ENCODE results near the gene FAM229B.
"Not testable (repeated sequence)": the region's sequence is repeated elsewhere in the genome, so short reads cannot be mapped to it uniquely, and the experiment has no call there.

FAM229B gene

DNA sequence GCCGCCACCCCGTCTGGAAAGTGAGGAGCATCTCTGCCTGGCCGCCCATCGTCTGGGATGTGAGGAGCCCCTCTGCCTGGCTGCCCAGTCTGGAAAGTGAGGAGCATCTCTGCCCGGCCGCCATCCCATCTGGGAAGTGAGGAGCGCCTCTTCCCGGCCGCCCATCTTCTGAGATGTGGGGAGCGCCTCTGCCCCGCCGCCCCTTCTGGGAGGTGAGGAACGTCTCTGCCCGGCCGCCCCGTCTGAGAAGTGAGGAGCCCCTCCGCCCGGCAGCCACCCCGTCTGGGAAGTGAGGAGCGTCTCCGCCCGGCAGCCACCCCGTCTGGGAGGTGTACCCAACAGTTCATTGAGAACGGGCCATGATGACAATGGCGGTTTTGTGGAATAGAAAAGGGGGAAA lies 39.9 kb upstream of the FAM229B start:
- no CpG with 5 or more reads among the region's 25 CpGs for WGBS (ENCODE audit: extremely low coverage, insufficient coverage, low lambda C conversion rate)
- H3K9ac ChIP-seq (ENCODE audit: low read length); H2BK120ac ChIP-seq (ENCODE audit: low read depth, low read length): not testable (repeated sequence)

DNA sequence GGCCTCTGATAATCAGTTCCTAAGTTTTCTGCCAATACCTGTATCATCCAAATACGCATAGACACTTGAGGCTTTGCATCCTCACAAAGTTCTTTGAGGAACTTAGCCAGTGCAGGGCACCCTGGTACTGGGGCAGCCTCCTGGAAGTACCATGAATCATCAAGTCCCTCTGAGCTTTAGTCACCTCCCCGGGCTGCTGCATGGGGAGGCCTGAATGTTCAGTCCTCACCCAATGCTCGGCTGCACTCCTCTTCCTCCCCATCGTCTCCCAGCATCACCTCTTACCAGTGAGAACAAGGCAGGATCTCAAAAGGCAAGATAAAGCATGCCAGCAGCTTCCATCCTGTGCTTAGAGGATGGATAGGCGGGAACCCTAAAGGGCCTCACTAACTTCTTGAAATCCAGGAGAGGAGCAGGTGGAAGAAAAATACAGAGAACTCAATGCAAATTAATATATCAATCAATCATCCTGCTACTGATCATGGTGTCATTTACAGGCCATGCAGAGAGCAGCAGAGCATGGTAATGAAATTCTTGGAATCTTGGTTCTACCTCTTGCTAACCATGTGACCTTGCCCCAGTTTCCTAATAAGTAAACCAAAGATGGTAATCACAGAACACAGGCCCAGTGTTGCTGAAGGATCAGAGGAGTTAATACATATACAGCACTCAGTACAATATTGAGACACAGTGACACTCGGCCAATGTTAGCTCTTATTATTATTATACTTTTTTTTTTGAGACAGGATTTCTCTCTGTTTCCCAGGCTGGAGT lies 38.2 kb upstream of the FAM229B start:
- DNase-seq, result no peak
- no peak overlapping the region for H3K9ac ChIP-seq (ENCODE audit: low read length)
- WGBS (ENCODE audit: extremely low coverage, insufficient coverage, low lambda C conversion rate), result no CpG with 5 or more reads among the region's 6 CpGs
- no peak overlapping the region for H4K5ac ChIP-seq (ENCODE audit: low read length)
- no peaks in the 10 kb centered on the region for H3K4me1 ChIP-seq (ENCODE audit: control insufficient read depth, low read depth, low read length)
- H3K56ac ChIP-seq (ENCODE audit: low read length), result no peak overlapping the region
- H3K79me1 ChIP-seq (ENCODE audit: low read length), result no peaks in the 10 kb centered on the region
- H3K23ac ChIP-seq (ENCODE audit: low read length), result no peak overlapping the region
- H2BK5ac ChIP-seq (ENCODE audit: low read length), result no peak overlapping the region
- H3K4ac ChIP-seq (ENCODE audit: low read depth, low read length), result no peak overlapping the region
- no peak overlapping the region for H3K4me2 ChIP-seq (ENCODE audit: low read length)
- no peaks in the 10 kb centered on the region for H3K27me3 ChIP-seq (ENCODE audit: insufficient read depth, low read length, poor library complexity)
- no peak overlapping the region for H4K8ac ChIP-seq (ENCODE audit: low read depth, low read length)
- no peak overlapping the region for H3K18ac ChIP-seq (ENCODE audit: low read length)
- H3K4me3 ChIP-seq (ENCODE audit: low read length), result no peak overlapping the region
- no peak overlapping the region for H2AK5ac ChIP-seq (ENCODE audit: low read length)
- H3K36me3 ChIP-seq (ENCODE audit: control insufficient read depth, insufficient read depth, low read length), result no peaks in the 10 kb centered on the region
- H3K27ac ChIP-seq (ENCODE audit: low read depth, low read length), result no peak overlapping the region
- H3K79me2 ChIP-seq (ENCODE audit: control insufficient read depth, insufficient read depth, low read length), result no peaks in the 10 kb centered on the region
- H2BK120ac ChIP-seq (ENCODE audit: low read depth, low read length), result no peak overlapping the region
- H2BK15ac ChIP-seq (replicated peaks; ENCODE audit: low read depth), result no peak overlapping the region

More for the DNA sequence above, 39.9 kb upstream of the FAM229B start:
- H3K18ac ChIP-seq (ENCODE audit: low read length); H2AK5ac ChIP-seq (ENCODE audit: low read length); H3K23ac ChIP-seq (ENCODE audit: low read length); H3K79me1 ChIP-seq (ENCODE audit: low read length); H3K79me2 ChIP-seq (ENCODE audit: control insufficient read depth, insufficient read depth, low read length); H4K8ac ChIP-seq (ENCODE audit: low read depth, low read length); H3K56ac ChIP-seq (ENCODE audit: low read length); H3K4me2 ChIP-seq (ENCODE audit: low read length); H3K4me1 ChIP-seq (ENCODE audit: control insufficient read depth, low read depth, low read length); H4K5ac ChIP-seq (ENCODE audit: low read length); H3K27me3 ChIP-seq (ENCODE audit: insufficient read depth, low read length, poor library complexity); DNase-seq; H3K4me3 ChIP-seq (ENCODE audit: low read length); H3K27ac ChIP-seq (ENCODE audit: low read depth, low read length); H3K36me3 ChIP-seq (ENCODE audit: control insufficient read depth, insufficient read depth, low read length); H2BK5ac ChIP-seq (ENCODE audit: low read length); H2BK15ac ChIP-seq (replicated peaks; ENCODE audit: low read depth); H3K4ac ChIP-seq (ENCODE audit: low read depth, low read length): not testable (repeated sequence)

DNA sequence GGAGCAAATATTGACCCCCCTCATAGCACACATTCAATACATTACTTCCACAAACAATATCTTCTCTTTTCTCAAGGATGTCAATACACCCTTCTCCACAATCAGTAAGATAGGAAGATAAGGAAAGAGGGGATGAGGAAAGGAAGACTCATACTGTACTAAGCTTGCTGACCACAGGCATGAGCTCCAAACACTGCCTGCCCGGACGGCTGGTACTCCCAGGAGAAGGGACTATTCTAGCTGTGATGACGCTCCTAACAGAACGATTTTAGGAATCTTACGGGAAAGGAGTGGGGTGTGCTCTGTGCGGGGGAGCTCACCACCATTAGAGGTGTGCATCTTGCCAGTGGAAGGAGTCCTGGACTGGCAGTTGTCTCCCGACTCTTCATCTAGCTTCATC lies 37.4 kb upstream of the FAM229B start:
- Histone ChIP-seq H3K36me3 (ENCODE audit: control insufficient read depth, insufficient read depth, low read length) (no peaks in the 10 kb centered on the region), H3K56ac (ENCODE audit: low read length) (no peak overlapping the region), H2AK5ac (ENCODE audit: low read length) (no peak overlapping the region), H3K4me3 (ENCODE audit: low read length) (no peak overlapping the region), H3K18ac (ENCODE audit: low read length) (no peak overlapping the region), H2BK5ac (ENCODE audit: low read length) (no peak overlapping the region), H3K79me2 (ENCODE audit: control insufficient read depth, insufficient read depth, low read length) (no peaks in the 10 kb centered on the region), H3K23ac (ENCODE audit: low read length) (no peak overlapping the region), H3K4me2 (ENCODE audit: low read length) (no peak overlapping the region), H3K27ac (ENCODE audit: low read depth, low read length) (no peak overlapping the region), H3K9ac (ENCODE audit: low read length) (no peak overlapping the region), H3K27me3 (ENCODE audit: insufficient read depth, low read length, poor library complexity) (no peaks in the 10 kb centered on the region), H4K8ac (ENCODE audit: low read depth, low read length) (no peak overlapping the region), H3K79me1 (ENCODE audit: low read length) (no peaks in the 10 kb centered on the region), H2BK120ac (ENCODE audit: low read depth, low read length) (no peak overlapping the region), H2BK15ac (replicated peaks; ENCODE audit: low read depth) (no peak overlapping the region), H3K4me1 (ENCODE audit: control insufficient read depth, low read depth, low read length) (no peaks in the 10 kb centered on the region), H3K4ac (ENCODE audit: low read depth, low read length) (no peak overlapping the region), H4K5ac (ENCODE audit: low read length) (no peak overlapping the region)
- WGBS (ENCODE audit: extremely low coverage, insufficient coverage, low lambda C conversion rate), result no CpG with 5 or more reads among the region's 7 CpGs
- DNase-seq, result no peak

DNA sequence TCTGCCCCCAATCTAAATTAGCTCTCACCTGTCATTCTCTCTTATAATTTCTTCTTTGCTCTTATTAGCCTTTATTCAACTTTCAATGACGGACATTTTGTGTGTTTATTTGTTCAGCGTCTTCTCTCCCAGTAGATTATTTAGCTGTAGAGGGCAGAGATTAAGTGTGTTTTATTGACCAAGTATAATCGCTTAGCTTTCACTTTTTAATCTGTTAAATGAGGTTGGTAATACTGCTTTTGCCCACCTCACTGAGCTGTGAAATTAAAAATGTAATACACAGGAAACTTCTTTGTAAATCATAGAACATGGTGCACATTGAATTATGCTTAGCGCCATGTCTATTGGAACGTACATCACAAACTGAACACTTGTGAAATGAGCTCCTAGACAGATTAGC lies 37.0 kb upstream of the FAM229B start:
- Histone ChIP-seq H3K27ac (ENCODE audit: low read depth, low read length) (no peak overlapping the region), H4K5ac (ENCODE audit: low read length) (no peak overlapping the region), H3K4me3 (ENCODE audit: low read length) (no peak overlapping the region), H4K8ac (ENCODE audit: low read depth, low read length) (no peak overlapping the region), H3K23ac (ENCODE audit: low read length) (no peak overlapping the region), H3K4me2 (ENCODE audit: low read length) (no peak overlapping the region), H3K56ac (ENCODE audit: low read length) (no peak overlapping the region), H3K27me3 (ENCODE audit: insufficient read depth, low read length, poor library complexity) (no peaks in the 10 kb centered on the region), H3K79me1 (ENCODE audit: low read length) (no peaks in the 10 kb centered on the region), H3K4me1 (ENCODE audit: control insufficient read depth, low read depth, low read length) (no peaks in the 10 kb centered on the region), H3K9ac (ENCODE audit: low read length) (no peak overlapping the region), H3K79me2 (ENCODE audit: control insufficient read depth, insufficient read depth, low read length) (no peaks in the 10 kb centered on the region), H2AK5ac (ENCODE audit: low read length) (no peak overlapping the region), H2BK5ac (ENCODE audit: low read length) (no peak overlapping the region), H3K4ac (ENCODE audit: low read depth, low read length) (no peak overlapping the region), H3K18ac (ENCODE audit: low read length) (no peak overlapping the region), H2BK15ac (replicated peaks; ENCODE audit: low read depth) (no peak overlapping the region), H3K36me3 (ENCODE audit: control insufficient read depth, insufficient read depth, low read length) (no peaks in the 10 kb centered on the region), H2BK120ac (ENCODE audit: low read depth, low read length) (no peak overlapping the region)
- WGBS (ENCODE audit: extremely low coverage, insufficient coverage, low lambda C conversion rate), result no CpG with 5 or more reads among the region's 5 CpGs
- DNase-seq, result no peak

DNA sequence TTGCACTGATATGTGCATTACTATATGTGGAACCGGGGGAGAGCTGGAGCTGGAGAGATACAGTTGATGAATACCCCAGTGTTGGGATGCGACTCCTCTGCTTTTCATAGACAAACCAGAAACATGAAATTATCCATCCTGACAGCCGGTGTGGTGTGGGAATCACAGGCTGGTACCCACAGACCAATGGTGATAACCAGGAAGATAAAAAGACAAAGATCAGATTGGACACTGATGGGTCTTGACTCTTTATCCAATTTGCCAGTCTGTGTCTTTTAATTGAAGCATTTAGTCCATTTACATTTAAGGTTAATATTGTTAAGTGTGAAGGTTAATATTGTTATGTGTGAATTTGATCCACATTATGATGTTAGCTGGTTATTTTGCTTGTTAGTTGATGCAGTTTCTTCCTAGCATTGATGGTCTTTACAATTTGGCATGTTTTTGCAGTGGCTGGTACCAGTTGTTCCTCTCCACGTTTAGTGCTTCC lies 36.1 kb upstream of the FAM229B start:
- H2BK120ac ChIP-seq (ENCODE audit: low read depth, low read length); DNase-seq; H3K4ac ChIP-seq (ENCODE audit: low read depth, low read length); H3K9ac ChIP-seq (ENCODE audit: low read length); H4K8ac ChIP-seq (ENCODE audit: low read depth, low read length); H3K56ac ChIP-seq (ENCODE audit: low read length); H2AK5ac ChIP-seq (ENCODE audit: low read length); H3K18ac ChIP-seq (ENCODE audit: low read length); H3K4me2 ChIP-seq (ENCODE audit: low read length); H3K4me3 ChIP-seq (ENCODE audit: low read length); H3K79me2 ChIP-seq (ENCODE audit: control insufficient read depth, insufficient read depth, low read length); H3K79me1 ChIP-seq (ENCODE audit: low read length); H3K27ac ChIP-seq (ENCODE audit: low read depth, low read length); H4K5ac ChIP-seq (ENCODE audit: low read length); H3K23ac ChIP-seq (ENCODE audit: low read length); H2BK5ac ChIP-seq (ENCODE audit: low read length); H3K36me3 ChIP-seq (ENCODE audit: control insufficient read depth, insufficient read depth, low read length); H2BK15ac ChIP-seq (replicated peaks; ENCODE audit: low read depth); H3K4me1 ChIP-seq (ENCODE audit: control insufficient read depth, low read depth, low read length); H3K27me3 ChIP-seq (ENCODE audit: insufficient read depth, low read length, poor library complexity): not testable (repeated sequence)
- WGBS (ENCODE audit: extremely low coverage, insufficient coverage, low lambda C conversion rate), result no CpG with 5 or more reads among the region's 4 CpGs

DNA sequence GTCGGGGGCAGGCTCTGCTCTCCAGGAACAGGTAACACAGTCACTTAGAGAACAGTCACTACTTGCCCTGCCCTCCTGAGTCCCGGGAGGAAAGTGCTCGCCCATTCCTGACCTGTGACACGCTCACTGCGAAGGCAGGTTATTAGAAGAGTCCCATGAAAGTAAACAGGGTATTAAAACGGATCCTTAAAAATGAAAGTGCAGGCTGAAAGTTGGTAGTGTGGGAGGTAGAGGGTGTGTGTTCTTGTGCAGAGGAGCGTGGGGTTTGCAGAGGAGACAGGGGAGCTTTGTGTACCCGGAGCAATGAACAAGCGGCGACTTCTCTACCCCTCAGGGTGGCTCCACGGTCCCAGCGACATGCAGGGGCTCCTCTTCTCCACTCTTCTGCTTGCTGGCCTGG lies 33.4 kb upstream of the FAM229B start, which contains the start of gene CCN6:
CCN6 (plus strand) TSS at position 104 of the 400 bp plus-strand sequence; CDS start at position 358, 254 bp downstream.
- Histone ChIP-seq H4K5ac (ENCODE audit: low read length) (no peak within 1 kb of the TSS), H2BK15ac (replicated peaks; ENCODE audit: low read depth) (no peak within 1 kb of the TSS), H3K23ac (ENCODE audit: low read length) (no peak within 1 kb of the TSS), H3K36me3 (ENCODE audit: control insufficient read depth, insufficient read depth, low read length) (no peaks in the 10 kb centered on the region), H4K8ac (ENCODE audit: low read depth, low read length) (peak within 1 kb of the TSS; percentile 15), H3K4me1 (ENCODE audit: control insufficient read depth, low read depth, low read length) (no peaks in the 10 kb centered on the region), H3K79me2 (ENCODE audit: control insufficient read depth, insufficient read depth, low read length) (no peaks in the 10 kb centered on the region), H3K4me3 (ENCODE audit: low read length) (no peak within 1 kb of the TSS), H3K4me2 (ENCODE audit: low read length) (no peak within 1 kb of the TSS), H3K27me3 (ENCODE audit: insufficient read depth, low read length, poor library complexity) (no peaks in the 10 kb centered on the region), H3K9ac (ENCODE audit: low read length) (no peak within 1 kb of the TSS), H3K27ac (ENCODE audit: low read depth, low read length) (no peak within 1 kb of the TSS), H3K79me1 (ENCODE audit: low read length) (no peaks in the 10 kb centered on the region), H2AK5ac (ENCODE audit: low read length) (no peak within 1 kb of the TSS), H2BK5ac (ENCODE audit: low read length) (no peak within 1 kb of the TSS), H2BK120ac (ENCODE audit: low read depth, low read length) (no peak within 1 kb of the TSS), H3K18ac (ENCODE audit: low read length) (no peak within 1 kb of the TSS), H3K56ac (ENCODE audit: low read length) (no peak within 1 kb of the TSS), H3K4ac (ENCODE audit: low read depth, low read length) (no peak within 1 kb of the TSS)
- DNase-seq, result no peak
- no CpG with 5 or more reads among the region's 12 CpGs for WGBS (ENCODE audit: extremely low coverage, insufficient coverage, low lambda C conversion rate)
